SU-DHL-6 (cell line): ENCODE data around the gene CNOT4.

Experiments
- H2AFZ ChIP-seq: fragments of 200-600 bp; sonication (generic); 2 replicates; pipeline ENCODE4 v1.6.1; 2014; ENCODE audit warnings: low read depth, mild to moderate bottlenecking, moderate library complexity, mixed read lengths, antibody characterized with exemption, low read length; ENCODE audit not compliant: severe bottlenecking
- H3F3A ChIP-seq: fragments of 200-600 bp; shearing (Covaris generic); 2 replicates; pipeline ENCODE4 v1.6.0; 2016; ENCODE audit warnings: antibody characterized with exemption, mild to moderate bottlenecking; ENCODE audit not compliant: insufficient read depth
- H3K27ac ChIP-seq: fragments of 200-600 bp; sonication (generic); 2 replicates; pipeline ENCODE4 v1.5.1; 2016; ENCODE audit warnings: low read depth, mild to moderate bottlenecking, low read length, moderate library complexity, mixed read lengths
- H3K27me3 ChIP-seq: fragments of 200-600 bp; sonication (generic), shearing (Covaris generic); 2 replicates; pipeline ENCODE4 v1.6.0; 2014; ENCODE audit warnings: mild to moderate bottlenecking, low read length
- H3K36me3 ChIP-seq: fragments of 200-600 bp; sonication (generic); 2 replicates; pipeline ENCODE4 v1.6.1; 2014; ENCODE audit warnings: mild to moderate bottlenecking, low read length, mixed read lengths
- H3K4me2 ChIP-seq: fragments of 300-600, 200-600 bp; shearing (Covaris generic), sonication (generic); 2 replicates; pipeline ENCODE4 v1.6.0; 2014; ENCODE audit warnings: low read length, low read depth, mild to moderate bottlenecking; ENCODE audit not compliant: poor library complexity, severe bottlenecking
- H3K4me3 ChIP-seq: fragments of 200-600 bp; sonication (generic); 2 replicates; pipeline ENCODE4 v1.5.1; 2014; ENCODE audit warnings: antibody characterized with exemption, low read length, mild to moderate bottlenecking, mixed read lengths; ENCODE audit not compliant: insufficient read depth, poor library complexity, severe bottlenecking
- H3K79me2 ChIP-seq: fragments of 200-600 bp; sonication (generic); 2 replicates; pipeline ENCODE4 v1.6.1; 2014; ENCODE audit warnings: mild to moderate bottlenecking, low read length, moderate library complexity; ENCODE audit not compliant: insufficient read depth
- H3K9ac ChIP-seq: fragments of 200-600 bp; sonication (generic); 2 replicates; pipeline ENCODE4 v1.7.0; 2014; ENCODE audit warnings: mild to moderate bottlenecking, low read length
- H3K9me2 ChIP-seq: fragments of 200-600 bp; sonication (generic); replicated peaks from 2 replicates; pipeline ENCODE4 v1.6.1; 2014; ENCODE audit warnings: low read length; ENCODE audit not compliant: insufficient read depth
- H3K9me3 ChIP-seq: fragments of 200-600 bp; sonication (generic); 2 replicates; pipeline ENCODE4 v1.6.1; 2014; ENCODE audit warnings: low read length, mixed read lengths; ENCODE audit not compliant: insufficient read depth
- H4K20me1 ChIP-seq: fragments of 200-600 bp; sonication (generic); 2 replicates; pipeline ENCODE4 v1.6.1; 2014; ENCODE audit warnings: low read depth, mild to moderate bottlenecking, antibody characterized with exemption, low read length, moderate library complexity, mixed read lengths
- EZH2phosphoT487 ChIP-seq: fragments of 200-600 bp; sonication (generic), shearing (Covaris generic); conservative IDR thresholded peaks from 2 replicates; pipeline ENCODE4 v1.6.1; 2018; ENCODE audit warnings: mild to moderate bottlenecking, antibody characterized with exemption, low read length, moderate library complexity, mixed read lengths
- TF ChIP-seq, protein P1 (sequence below): fragments of 200-600 bp; sonication (generic); IDR thresholded peaks from one replicate; pipeline ENCODE4 v1.5.1; 2017; ENCODE audit warnings: antibody characterized with exemption, mild to moderate bottlenecking, low read length, moderate library complexity; ENCODE audit not compliant: insufficient read depth, poor library complexity, severe bottlenecking

CNOT4 gene

DNA sequence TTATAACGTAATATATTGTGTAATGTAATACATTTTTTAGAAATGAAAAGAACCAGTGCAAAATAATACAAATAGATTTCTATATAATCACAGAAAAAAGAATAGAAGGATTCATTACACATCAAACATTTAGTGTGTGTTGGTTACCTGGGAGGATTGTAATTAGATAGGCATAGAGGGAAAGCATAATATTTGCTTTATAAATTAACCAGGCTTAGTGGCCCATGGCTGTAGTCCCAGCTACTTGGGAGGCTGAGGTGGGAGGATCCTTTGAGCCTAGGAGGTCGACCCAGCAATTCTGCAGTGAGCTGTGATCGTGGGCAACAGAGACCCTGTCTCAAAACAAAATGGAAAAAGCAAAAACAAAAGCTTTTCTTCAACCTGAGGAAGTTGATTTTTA, 5.0 kb upstream of the CNOT4 start:
- H3K36me3 ChIP-seq, result no peaks in the 10 kb centered on the region

GRCh38 chr7:135512135-135512887, 2.4 kb upstream of the CNOT4 start:
- H3K79me2 ChIP-seq, result peaks cover 25% of the 10 kb centered on the region
- H2AFZ ChIP-seq, result no peak overlapping the region
- H3K9me2 ChIP-seq, result no peaks in the 10 kb centered on the region
- no peak overlapping the region for H3K4me3 ChIP-seq
- no peak for TF ChIP-seq EZH2phosphoT487
- TF ChIP-seq, protein P1, sequence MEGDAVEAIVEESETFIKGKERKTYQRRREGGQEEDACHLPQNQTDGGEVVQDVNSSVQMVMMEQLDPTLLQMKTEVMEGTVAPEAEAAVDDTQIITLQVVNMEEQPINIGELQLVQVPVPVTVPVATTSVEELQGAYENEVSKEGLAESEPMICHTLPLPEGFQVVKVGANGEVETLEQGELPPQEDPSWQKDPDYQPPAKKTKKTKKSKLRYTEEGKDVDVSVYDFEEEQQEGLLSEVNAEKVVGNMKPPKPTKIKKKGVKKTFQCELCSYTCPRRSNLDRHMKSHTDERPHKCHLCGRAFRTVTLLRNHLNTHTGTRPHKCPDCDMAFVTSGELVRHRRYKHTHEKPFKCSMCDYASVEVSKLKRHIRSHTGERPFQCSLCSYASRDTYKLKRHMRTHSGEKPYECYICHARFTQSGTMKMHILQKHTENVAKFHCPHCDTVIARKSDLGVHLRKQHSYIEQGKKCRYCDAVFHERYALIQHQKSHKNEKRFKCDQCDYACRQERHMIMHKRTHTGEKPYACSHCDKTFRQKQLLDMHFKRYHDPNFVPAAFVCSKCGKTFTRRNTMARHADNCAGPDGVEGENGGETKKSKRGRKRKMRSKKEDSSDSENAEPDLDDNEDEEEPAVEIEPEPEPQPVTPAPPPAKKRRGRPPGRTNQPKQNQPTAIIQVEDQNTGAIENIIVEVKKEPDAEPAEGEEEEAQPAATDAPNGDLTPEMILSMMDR, result peak; percentile 53
- peaks cover 9% of the 10 kb centered on the region; the same call in 1 of the 2 replicates for H3F3A ChIP-seq
- H3K4me2 ChIP-seq, result no peak overlapping the region
- H3K9me3 ChIP-seq, result no peaks in the 10 kb centered on the region
- H3K27ac ChIP-seq, result no peak overlapping the region
- H3K36me3 ChIP-seq, result no peaks in the 10 kb centered on the region
- H3K9ac ChIP-seq, result no peak overlapping the region
- no peaks in the 10 kb centered on the region for H4K20me1 ChIP-seq
- H3K27me3 ChIP-seq, result no peaks in the 10 kb centered on the region

More for the DNA sequence above, 5.0 kb upstream of the CNOT4 start:
- H3F3A ChIP-seq, result peaks cover 9% of the 10 kb centered on the region; the same call in 1 of the 2 replicates
- no peak for TF ChIP-seq EZH2phosphoT487
- TF ChIP-seq, protein P1, result no peak
- H3K9ac ChIP-seq, result no peak overlapping the region
- no peaks in the 10 kb centered on the region for H3K79me2 ChIP-seq
- no peak overlapping the region for H2AFZ ChIP-seq
- H3K4me3 ChIP-seq, result no peak overlapping the region
- H3K4me2 ChIP-seq, result no peak overlapping the region
- no peaks in the 10 kb centered on the region for H4K20me1 ChIP-seq
- H3K9me3 ChIP-seq, result no peaks in the 10 kb centered on the region
- no peak overlapping the region for H3K27ac ChIP-seq
- no peaks in the 10 kb centered on the region for H3K27me3 ChIP-seq
- no peaks in the 10 kb centered on the region for H3K9me2 ChIP-seq

DNA sequence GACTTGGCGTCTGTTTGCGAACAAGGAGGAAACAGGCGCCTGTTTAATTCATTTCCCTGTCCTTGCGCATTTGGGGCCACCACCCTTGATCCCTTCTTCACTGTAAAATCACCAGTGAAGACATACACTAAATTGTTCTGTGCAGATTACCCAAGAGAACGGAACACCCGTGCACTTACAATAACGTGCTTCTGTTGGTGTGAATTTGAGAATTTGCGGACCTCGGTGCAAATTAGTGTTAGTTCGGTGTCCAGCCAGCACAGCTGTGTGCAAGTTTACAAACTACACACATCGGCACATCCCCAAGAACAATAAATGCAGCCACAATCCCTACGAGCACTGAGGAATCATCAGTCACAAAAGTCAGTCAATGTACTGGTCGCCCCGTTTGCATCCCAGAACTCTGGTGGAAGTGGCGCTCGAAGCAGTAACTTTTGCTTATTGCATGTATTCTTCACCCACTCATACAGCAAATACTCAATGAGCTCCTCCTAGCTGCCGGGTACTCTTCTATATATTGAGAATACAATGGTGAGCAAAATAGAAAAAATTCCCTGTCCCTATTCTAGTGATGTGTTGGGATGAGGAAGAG, 786 bp upstream of the CNOT4 start:
- TF ChIP-seq EZH2phosphoT487, result no peak
- TF ChIP-seq, protein P1, result no peak
- Histone ChIP-seq H2AFZ (peak overlapping the region; percentile 98), H3K4me3 (peak overlapping the region; percentile 84), H3K9me3 (no peaks in the 10 kb centered on the region), H3K27me3 (no peaks in the 10 kb centered on the region), H3K9me2 (no peaks in the 10 kb centered on the region), H3F3A (peaks cover 9% of the 10 kb centered on the region; the same call in 1 of the 2 replicates), H3K79me2 (peaks cover 41% of the 10 kb centered on the region), H4K20me1 (no peaks in the 10 kb centered on the region), H3K27ac (peak overlapping the region; percentile 27; the same call in 1 of the 2 replicates), H3K4me2 (peak overlapping the region; percentile 79), H3K9ac (peak overlapping the region; percentile 80), H3K36me3 (no peaks in the 10 kb centered on the region)
